NT2/D1 (cell line): ENCODE measurements around the gene NRXN3.

Experiments
- SUZ12 ChIP-seq: IDR thresholded peaks from 2 replicates; pipeline ENCODE4 v1.6.1; 2011; ENCODE audit not compliant: insufficient read length, insufficient read depth; ENCODE audit errors: extremely low read depth
- ZNF274 ChIP-seq: IDR thresholded peaks from 2 replicates; pipeline ENCODE4 v1.6.1; 2011; ENCODE audit warnings: mild to moderate bottlenecking, low read depth, low read length

DNA sequence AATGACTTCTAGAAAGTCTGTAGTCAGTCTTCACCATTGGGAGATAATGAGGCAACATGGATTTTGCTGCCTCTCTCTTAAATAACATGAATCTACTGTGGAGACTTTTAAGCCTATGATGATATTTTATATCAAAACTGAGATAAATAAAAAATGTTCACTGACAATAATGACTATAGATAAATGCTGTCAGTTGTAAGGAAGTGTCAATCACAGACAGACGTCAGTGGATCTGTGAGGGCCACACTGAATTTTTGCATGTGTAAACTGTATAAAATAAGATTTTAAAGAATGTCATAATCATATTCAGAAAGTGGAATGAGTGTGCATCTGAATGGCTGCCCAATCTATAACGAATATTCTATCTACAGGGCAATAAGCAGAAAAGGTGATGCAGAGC lies 364.0 kb downstream of the NRXN3 start:
- TF ChIP-seq ZNF274 (no peak), SUZ12 (no peak)
